Mesenteric fat pad (tissue), 1 donor: Measurements from ENCODE around the gene SEC22B. TPM values are rescaled to one million over a fixed set of nuclear protein-coding genes. Genes with fewer than 3 reads are reported as not detected.
"Not testable (repeated sequence)": the region's sequence is repeated elsewhere in the genome, so short reads cannot be mapped to it uniquely, and the experiment has no call there.

Experiments used
- DNase-seq: peaks from one replicate; pipeline ENCODE4 v3.0.0-alpha.2; 2020; ENCODE audit warnings: low spot score
- total RNA-seq: library from RNA; stranded (reverse); fragmentation: NEBNext Ultra II Directional; extraction: Animal tissue kit (Norgen Biotek cat#: 25700); gene quantifications from one replicate; pipeline ENCODE4 v1.2.1, GENCODE V29; 2021
- donor health status: DM: yes; HTN: yes; CAD: no.

The SEC22B gene
- total RNA-seq, 1 donor from 2014 or later = 35.1 TPM

- DNase-seq = not testable (repeated sequence)
Observed at GRCh38 chr1:120149420-120150059, 26.8 kb downstream of the SEC22B start.

- DNase-seq = not testable (repeated sequence)
Observed at GRCh38 chr1:120145806-120146205, 30.5 kb downstream of the SEC22B start.

GRCh38 chr1:120144626-120145025 lies 31.7 kb downstream of the SEC22B start:
- DNase-seq = not testable (repeated sequence)

- not testable (repeated sequence) for DNase-seq
Observed at GRCh38 chr1:120144169-120144568, 32.2 kb downstream of the SEC22B start.

GRCh38 chr1:120143334-120143733 lies 33.0 kb downstream of the SEC22B start:
- not testable (repeated sequence) for DNase-seq

GRCh38 chr1:120142512-120143263 lies 33.6 kb downstream of the SEC22B start:
- DNase-seq = not testable (repeated sequence)

- not testable (repeated sequence) for DNase-seq
Observed at GRCh38 chr1:120141865-120142264, 34.5 kb downstream of the SEC22B start.

- not testable (repeated sequence) for DNase-seq
Observed at GRCh38 chr1:120140656-120141265, 35.6 kb downstream of the SEC22B start.

- DNase-seq = not testable (repeated sequence)
Observed at GRCh38 chr1:120136086-120136485, 40.2 kb downstream of the SEC22B start.

GRCh38 chr1:120133928-120134325 lies 42.4 kb downstream of the SEC22B start:
- not testable (repeated sequence) for DNase-seq

- DNase-seq = no peak
Observed at GRCh38 chr1:120133228-120133927, 42.9 kb downstream of the SEC22B start.

- not testable (repeated sequence) for DNase-seq
Observed at GRCh38 chr1:120132406-120132763, 43.9 kb downstream of the SEC22B start.

GRCh38 chr1:120131611-120132405 lies 44.5 kb downstream of the SEC22B start:
- not testable (repeated sequence) for DNase-seq

GRCh38 chr1:120127921-120128320 lies 48.4 kb downstream of the SEC22B start:
- DNase-seq = not testable (repeated sequence)

GRCh38 chr1:120126216-120126615 lies 50.1 kb downstream of the SEC22B start:
- DNase-seq = not testable (repeated sequence)

- DNase-seq = not testable (repeated sequence)
Observed at GRCh38 chr1:120124628-120125027, 51.7 kb downstream of the SEC22B start.

GRCh38 chr1:120123813-120124510 lies 52.4 kb downstream of the SEC22B start:
- not testable (repeated sequence) for DNase-seq

GRCh38 chr1:120122262-120122893 lies 53.9 kb downstream of the SEC22B start:
- DNase-seq = not testable (repeated sequence)

- not testable (repeated sequence) for DNase-seq
Observed at GRCh38 chr1:120121830-120122229, 54.5 kb downstream of the SEC22B start.
